ENCODE measurements around the gene XNDC1N.

XNDC1N gene

DNA sequence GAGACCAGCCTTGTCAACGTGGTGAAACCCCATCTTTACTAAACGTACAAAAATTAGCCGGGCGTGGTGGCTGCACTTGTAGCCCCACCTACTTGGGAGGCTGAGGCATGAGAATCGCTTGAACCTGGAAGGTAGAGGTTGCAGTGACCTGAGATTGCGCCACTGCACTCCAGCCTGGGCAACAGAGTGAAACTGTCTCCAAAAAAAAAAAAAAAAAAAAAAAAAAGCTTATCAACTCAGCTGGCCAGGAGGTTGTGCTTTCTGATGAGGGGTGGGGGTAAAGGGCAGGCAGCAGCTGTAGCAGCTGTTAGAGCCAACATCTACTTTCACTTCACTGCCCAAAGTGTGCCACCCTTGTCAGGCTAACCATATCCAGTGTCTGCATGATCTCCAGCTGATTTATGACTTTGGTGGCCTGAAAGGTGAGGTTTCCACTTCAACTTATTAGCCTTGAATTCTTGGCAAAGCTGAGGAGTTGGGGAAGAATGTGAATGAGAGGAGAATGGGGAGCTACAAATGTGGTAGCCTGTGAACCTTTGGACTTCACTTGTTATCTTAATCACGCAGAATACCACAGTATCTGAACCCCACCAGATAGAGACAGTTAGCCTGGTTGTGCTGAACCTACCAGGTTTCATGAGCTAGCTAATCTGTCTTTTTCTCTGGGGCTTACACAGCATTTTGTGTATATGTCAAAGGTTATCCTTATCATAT, 20.1 kb upstream of the XNDC1N start:
- POLR2A ChIA-PET: no interaction called here

DNA sequence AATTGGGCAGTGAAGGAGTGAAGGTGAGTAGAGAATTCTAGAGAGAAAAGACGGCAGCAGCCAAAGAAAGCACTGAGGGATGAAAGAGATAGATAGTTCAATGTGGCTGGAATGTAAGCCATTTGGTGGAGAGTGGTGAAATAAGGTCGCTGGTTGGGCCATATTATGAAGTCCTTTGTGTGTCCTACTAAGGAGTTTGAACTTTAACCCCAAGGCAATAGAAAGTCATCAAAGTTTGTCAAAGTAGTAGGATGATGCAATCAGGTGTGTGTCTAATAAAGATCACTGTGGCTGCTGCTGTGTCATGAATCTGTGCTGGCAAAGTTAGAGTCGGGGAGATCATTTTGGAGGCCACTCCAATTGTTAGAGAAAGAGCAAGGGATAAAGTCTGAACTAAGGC, 19.1 kb upstream of the XNDC1N start:
- ChIA-PET POLR2A (interaction anchor here (2.1 kb wide), 1 partner anchor 19 kb away, joined by 5 read pairs; the partner anchor contains the start of gene XNDC1N), CTCF (no interaction called here)
- TF ChIP-seq NFRKB (IDR thresholded peaks at IDR 0.05): no peak
- no peak for TF ChIP-seq FOXM1 (IDR thresholded peaks at IDR 0.05; ENCODE audit: borderline replicate concordance)
- no peak for TF ChIP-seq FOXK2 (IDR thresholded peaks at IDR 0.05)
- TF ChIP-seq CTBP1 (IDR thresholded peaks at IDR 0.05; ENCODE audit: borderline replicate concordance): no peak
- no peak for TF ChIP-seq L3MBTL2 (conservative IDR thresholded peaks at IDR 0.05)
- TF ChIP-seq HDGF (IDR thresholded peaks at IDR 0.05; ENCODE audit: borderline replicate concordance): no peak
- no peak for TF ChIP-seq LEF1 (IDR thresholded peaks at IDR 0.05; ENCODE audit: borderline replicate concordance)
- no peak for TF ChIP-seq SP1 (IDR thresholded peaks at IDR 0.05)
- TF ChIP-seq BHLHE40 (IDR thresholded peaks at IDR 0.05; ENCODE audit: borderline replicate concordance): no peak
- TF ChIP-seq ARNT (IDR thresholded peaks at IDR 0.05): no peak
- TF ChIP-seq, protein P1, sequence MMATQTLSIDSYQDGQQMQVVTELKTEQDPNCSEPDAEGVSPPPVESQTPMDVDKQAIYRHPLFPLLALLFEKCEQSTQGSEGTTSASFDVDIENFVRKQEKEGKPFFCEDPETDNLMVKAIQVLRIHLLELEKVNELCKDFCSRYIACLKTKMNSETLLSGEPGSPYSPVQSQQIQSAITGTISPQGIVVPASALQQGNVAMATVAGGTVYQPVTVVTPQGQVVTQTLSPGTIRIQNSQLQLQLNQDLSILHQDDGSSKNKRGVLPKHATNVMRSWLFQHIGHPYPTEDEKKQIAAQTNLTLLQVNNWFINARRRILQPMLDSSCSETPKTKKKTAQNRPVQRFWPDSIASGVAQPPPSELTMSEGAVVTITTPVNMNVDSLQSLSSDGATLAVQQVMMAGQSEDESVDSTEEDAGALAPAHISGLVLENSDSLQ (IDR thresholded peaks at IDR 0.05): no peak
- TF ChIP-seq ZNF384 (IDR thresholded peaks at IDR 0.05): no peak
- no peak for TF ChIP-seq FOXA1 (IDR thresholded peaks at IDR 0.05)
- DNase-seq (ENCODE audit: extremely low spot score): no peak

More for the DNA sequence above, 20.1 kb upstream of the XNDC1N start:
- CTCF ChIA-PET: interaction anchor here (0.6 to 1.1 kb wide), 2 partner anchors 84 to 166 kb away, joined by 3 read pairs; no protein-coding TSS in a partner anchor
- no peak for DNase-seq (ENCODE audit: extremely low spot score)
- TF ChIP-seq LEF1 (IDR thresholded peaks at IDR 0.05; ENCODE audit: borderline replicate concordance): no peak
- TF ChIP-seq, protein P1 (IDR thresholded peaks at IDR 0.05): peak; percentile 54
- TF ChIP-seq ZNF384 (IDR thresholded peaks at IDR 0.05): peak; percentile 49; the same call in 1 of the 2 replicates
- TF ChIP-seq CTBP1 (IDR thresholded peaks at IDR 0.05; ENCODE audit: borderline replicate concordance): no peak
- TF ChIP-seq SUZ12 (IDR thresholded peaks at IDR 0.05): no peak

DNA sequence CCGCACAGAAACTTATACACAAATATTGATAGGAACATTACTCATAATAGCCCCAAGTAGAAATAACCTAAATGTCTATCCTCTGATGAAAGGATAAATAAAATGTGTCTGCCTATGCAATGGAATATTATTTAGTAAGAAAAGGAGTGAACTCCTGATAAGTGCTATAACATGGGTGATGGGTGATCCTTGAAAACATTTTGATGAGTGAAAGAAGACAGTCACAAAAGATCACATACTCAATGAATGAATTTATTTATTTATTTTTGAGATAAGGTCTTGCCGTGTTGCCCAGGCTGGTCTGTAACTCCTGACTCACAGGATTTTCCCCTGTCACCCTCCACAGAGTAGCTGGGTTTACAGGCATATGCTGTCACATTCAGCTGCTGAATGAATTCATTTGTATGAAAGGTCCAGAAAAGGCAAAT, 17.8 kb upstream of the XNDC1N start:
- no peak for DNase-seq (ENCODE audit: extremely low spot score)
- POLR2A ChIA-PET: interaction anchor here (2.1 kb wide), 1 partner anchor 18 kb away, joined by 5 read pairs; the partner anchor contains the start of gene XNDC1N
- CTCF ChIA-PET: no interaction called here
- TF ChIP-seq NFRKB (IDR thresholded peaks at IDR 0.05) (no peak), CTBP1 (IDR thresholded peaks at IDR 0.05; ENCODE audit: borderline replicate concordance) (no peak), ZNF384 (IDR thresholded peaks at IDR 0.05) (no peak)

GRCh38 chr11:71940561-71941219, 12.3 kb upstream of the XNDC1N start:
- POLR2A ChIA-PET: no interaction called here
- TF ChIP-seq ZNF384 (IDR thresholded peaks at IDR 0.05): no peak
- no peak for TF ChIP-seq FOXK2 (IDR thresholded peaks at IDR 0.05)
- no peak for TF ChIP-seq FOXM1 (IDR thresholded peaks at IDR 0.05; ENCODE audit: borderline replicate concordance)
- CTCF ChIA-PET: no interaction called here
- DNase-seq (ENCODE audit: extremely low spot score): no peak

DNA sequence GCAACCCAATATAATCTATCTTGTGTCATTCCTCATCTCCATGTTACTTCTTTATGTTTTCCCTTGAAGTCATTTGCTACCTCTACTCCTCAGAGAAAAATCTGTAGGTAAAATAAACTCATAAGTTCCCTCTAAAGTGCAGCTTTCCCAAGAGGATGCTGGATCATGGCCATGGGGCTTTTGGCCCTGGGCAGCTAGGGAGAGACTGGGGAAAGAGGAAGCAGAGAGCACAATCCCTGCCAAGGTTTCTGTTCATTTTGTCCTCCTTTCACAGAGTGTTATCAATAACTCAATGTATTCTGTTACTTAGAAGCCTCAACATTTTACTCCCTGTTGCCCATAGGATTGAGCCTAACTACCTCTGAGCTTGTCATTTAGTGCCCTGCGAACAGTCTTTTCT, 9.4 kb upstream of the XNDC1N start:
- POLR2A ChIA-PET: interaction anchor here (1.2 kb wide), 1 partner anchor 9 kb away, joined by 4 read pairs; the partner anchor contains the start of genes RNF121 and XNDC1N
- CTCF ChIA-PET: no interaction called here
- no peak for DNase-seq (ENCODE audit: extremely low spot score)
- TF ChIP-seq ARNT (IDR thresholded peaks at IDR 0.05) (no peak), FOXA1 (IDR thresholded peaks at IDR 0.05) (no peak), SUZ12 (IDR thresholded peaks at IDR 0.05) (no peak), HDGF (IDR thresholded peaks at IDR 0.05; ENCODE audit: borderline replicate concordance) (no peak), BHLHE40 (IDR thresholded peaks at IDR 0.05; ENCODE audit: borderline replicate concordance) (no peak), FOXM1 (IDR thresholded peaks at IDR 0.05; ENCODE audit: borderline replicate concordance) (no peak)
- TF ChIP-seq, protein P1 (IDR thresholded peaks at IDR 0.05): no peak

DNA sequence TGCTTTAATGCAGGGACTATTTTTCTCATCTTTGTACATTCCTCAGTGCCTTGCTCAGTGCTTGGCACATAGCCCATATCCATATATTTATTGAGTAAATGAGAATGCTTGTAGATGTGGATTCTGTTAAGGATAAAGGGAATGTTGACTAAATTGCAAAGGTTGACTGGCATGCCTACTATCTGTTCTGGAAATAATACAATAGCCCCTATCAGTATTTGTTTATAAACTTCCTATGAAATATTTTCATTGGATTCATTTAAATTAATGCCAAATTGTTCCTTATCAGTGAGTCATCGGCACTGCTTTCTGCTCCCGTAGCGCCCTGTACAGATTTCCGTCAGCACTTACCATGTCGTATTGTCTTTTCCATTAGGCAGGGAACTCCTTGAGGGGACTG, 8.4 kb upstream of the XNDC1N start:
- CTCF ChIA-PET: no interaction called here

More for the DNA sequence above, 8.4 kb upstream of the XNDC1N start:
- POLR2A ChIA-PET: no interaction called here
- no peak for TF ChIP-seq L3MBTL2 (conservative IDR thresholded peaks at IDR 0.05)
- no peak for TF ChIP-seq CTBP1 (IDR thresholded peaks at IDR 0.05; ENCODE audit: borderline replicate concordance)
- no peak for TF ChIP-seq FOXK2 (IDR thresholded peaks at IDR 0.05)
- no peak for TF ChIP-seq HDGF (IDR thresholded peaks at IDR 0.05; ENCODE audit: borderline replicate concordance)
- TF ChIP-seq, protein P1 (IDR thresholded peaks at IDR 0.05): no peak
- no peak for TF ChIP-seq FOXA1 (IDR thresholded peaks at IDR 0.05)
- no peak for TF ChIP-seq ARNT (IDR thresholded peaks at IDR 0.05)
- no peak for TF ChIP-seq TARDBP (IDR thresholded peaks at IDR 0.05)
- TF ChIP-seq SP1 (IDR thresholded peaks at IDR 0.05): no peak
- TF ChIP-seq LEF1 (IDR thresholded peaks at IDR 0.05; ENCODE audit: borderline replicate concordance): no peak
- TF ChIP-seq BHLHE40 (IDR thresholded peaks at IDR 0.05; ENCODE audit: borderline replicate concordance): no peak
- no peak for TF ChIP-seq ELF4 (IDR thresholded peaks at IDR 0.05)
- no peak for TF ChIP-seq FOXM1 (IDR thresholded peaks at IDR 0.05; ENCODE audit: borderline replicate concordance)
- no peak for TF ChIP-seq SUZ12 (IDR thresholded peaks at IDR 0.05)
- no peak for TF ChIP-seq ZNF384 (IDR thresholded peaks at IDR 0.05)
- no peak for TF ChIP-seq NFRKB (IDR thresholded peaks at IDR 0.05)
- DNase-seq (ENCODE audit: extremely low spot score): no peak
